ENCODE results near the gene LY6G6D.

The LY6G6D gene

GRCh38 chr6:31742894-31743293 is 27.7 kb downstream of the LY6G6D start:
- TF ChIP-seq CTCF (conservative IDR thresholded peaks at IDR 0.05), result no peak
- H3K27ac ChIP-seq, result no peak overlapping the region

DNA sequence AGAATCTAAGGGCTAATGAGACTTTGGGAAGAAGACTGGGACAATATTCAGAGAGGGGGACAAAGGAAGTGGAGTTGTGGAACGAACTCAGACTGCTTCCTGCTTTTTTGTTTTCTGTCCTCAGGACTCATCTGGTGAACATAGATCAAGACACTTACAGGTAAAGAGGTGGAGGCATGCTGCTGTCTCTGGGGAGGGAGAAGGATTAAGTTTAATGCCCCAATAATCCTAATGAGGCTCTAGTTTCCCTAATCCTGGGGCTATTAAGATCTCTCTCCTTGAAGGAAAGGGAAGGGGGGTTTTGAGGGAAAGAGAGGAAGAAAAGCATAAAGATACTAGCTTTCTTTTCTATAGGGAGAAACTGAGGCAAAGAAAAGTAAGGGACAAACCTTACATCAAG is 29.3 kb downstream of the LY6G6D start:
- no peak for TF ChIP-seq CTCF (conservative IDR thresholded peaks at IDR 0.05)
- H3K27ac ChIP-seq, result no peak overlapping the region

- no peak overlapping the region for H3K27ac ChIP-seq
- TF ChIP-seq CTCF (conservative IDR thresholded peaks at IDR 0.05), result no peak
Observed at GRCh38 chr6:31749301-31750036, 34.3 kb downstream of the LY6G6D start.

- H3K27ac ChIP-seq, result no peak overlapping the region
- no peak for TF ChIP-seq CTCF (conservative IDR thresholded peaks at IDR 0.05)
Observed at GRCh38 chr6:31750411-31751022, 35.4 kb downstream of the LY6G6D start.

- no peak for TF ChIP-seq CTCF (conservative IDR thresholded peaks at IDR 0.05)
- no peak overlapping the region for H3K27ac ChIP-seq
Observed at GRCh38 chr6:31752739-31753319, 37.7 kb downstream of the LY6G6D start.

DNA sequence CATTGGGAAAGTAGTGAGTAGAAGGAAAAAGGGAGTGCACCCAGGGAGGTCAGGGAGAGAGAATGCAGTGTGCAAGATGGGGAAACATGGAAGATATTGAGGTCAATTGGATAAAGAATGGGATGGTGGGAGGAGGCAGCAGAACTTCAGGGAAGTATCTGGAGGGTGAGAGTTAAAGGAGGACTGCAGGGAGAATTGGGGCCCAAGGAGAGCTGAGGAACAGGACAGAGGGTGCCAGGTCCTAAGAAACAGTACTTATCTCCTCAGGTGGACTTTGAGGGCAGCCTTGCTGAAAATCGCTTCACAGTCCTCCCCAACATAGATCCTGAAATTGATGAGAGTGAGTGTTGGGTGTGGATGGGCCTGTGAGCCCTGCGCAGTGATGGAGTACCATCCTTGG is 43.1 kb downstream of the LY6G6D start:
- H3K27ac ChIP-seq, result no peak overlapping the region
- TF ChIP-seq CTCF (conservative IDR thresholded peaks at IDR 0.05), result no peak

DNA sequence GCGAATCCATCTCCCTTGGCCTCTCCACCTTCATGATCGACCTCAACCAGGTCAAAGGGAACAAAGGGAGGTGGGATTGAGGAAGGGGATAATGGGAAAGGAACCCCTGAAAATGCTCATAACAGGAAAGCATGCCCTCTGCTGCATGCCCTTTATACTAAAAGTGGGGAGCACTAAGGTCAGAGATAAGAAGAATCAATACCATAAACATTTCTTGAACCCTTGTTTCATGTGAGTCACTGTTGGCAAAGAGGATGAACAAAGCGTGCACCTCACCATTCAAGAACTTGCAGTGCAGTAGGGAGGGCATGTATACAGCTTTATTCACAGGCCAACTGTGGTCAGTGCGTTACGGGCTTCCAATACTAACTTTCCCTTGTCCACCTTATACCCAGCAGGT is 45.6 kb downstream of the LY6G6D start:
- TF ChIP-seq CTCF (conservative IDR thresholded peaks at IDR 0.05), result no peak; the same call in 1 of the 2 replicates
- H3K27ac ChIP-seq, result no peak overlapping the region

Data from VCaP (cell line).